Cardiac fibroblast (primary cell): ENCODE measurements around the gene CCT8.
A peak's percentile ranks its signal among the peaks of the same experiment; 100 is the strongest.

Experiments
- DNase-seq, 2 donors: peaks; one replicate each; pipeline versions ENCODE4 v3.0.0 to v3.0.0-alpha.2; 2010; ENCODE audit warnings: low read depth in 2 of 2
- H3K4me3 ChIP-seq, 2 donors: replicated peaks in 1 of 2; 1 replicate in 1 of 2; 2 replicates in 1 of 2; pipeline ENCODE4 v1.5.1; 2011; ENCODE audit warnings: low read depth in 2 of 2, low read length in 2 of 2, mild to moderate bottlenecking in 2 of 2, moderate library complexity in 1 of 2
- TF ChIP-seq, protein P1 (sequence below): IDR thresholded peaks from one replicate; pipeline ENCODE4 v1.5.1; 2011; ENCODE audit warnings: low read depth, mild to moderate bottlenecking, low read length, inconsistent platforms

Gene CCT8

DNA sequence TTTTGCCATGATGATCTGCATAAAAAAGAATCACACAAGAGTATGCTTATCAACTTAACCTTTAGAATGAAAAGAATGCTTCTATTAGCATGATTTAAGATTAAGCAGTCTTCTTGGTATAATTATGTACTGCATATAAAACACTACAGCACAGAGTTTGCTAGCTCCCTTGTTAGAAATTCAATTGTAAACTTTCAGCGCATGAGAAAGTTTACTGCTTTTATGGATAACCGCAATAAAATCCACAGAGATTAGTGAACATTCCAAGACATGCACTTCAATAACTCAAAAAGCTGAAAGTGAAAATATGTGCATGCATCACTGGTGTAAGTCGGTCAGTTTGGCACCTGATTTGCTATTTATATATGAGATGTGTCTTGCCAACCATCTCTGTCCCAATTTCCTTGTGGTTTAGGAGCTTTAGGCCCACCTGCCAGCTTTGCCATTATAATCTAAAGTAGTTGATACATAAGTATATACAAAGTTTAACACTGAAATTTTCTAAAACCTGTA is 16.9 kb downstream of the CCT8 start:
- TF ChIP-seq, protein P1, sequence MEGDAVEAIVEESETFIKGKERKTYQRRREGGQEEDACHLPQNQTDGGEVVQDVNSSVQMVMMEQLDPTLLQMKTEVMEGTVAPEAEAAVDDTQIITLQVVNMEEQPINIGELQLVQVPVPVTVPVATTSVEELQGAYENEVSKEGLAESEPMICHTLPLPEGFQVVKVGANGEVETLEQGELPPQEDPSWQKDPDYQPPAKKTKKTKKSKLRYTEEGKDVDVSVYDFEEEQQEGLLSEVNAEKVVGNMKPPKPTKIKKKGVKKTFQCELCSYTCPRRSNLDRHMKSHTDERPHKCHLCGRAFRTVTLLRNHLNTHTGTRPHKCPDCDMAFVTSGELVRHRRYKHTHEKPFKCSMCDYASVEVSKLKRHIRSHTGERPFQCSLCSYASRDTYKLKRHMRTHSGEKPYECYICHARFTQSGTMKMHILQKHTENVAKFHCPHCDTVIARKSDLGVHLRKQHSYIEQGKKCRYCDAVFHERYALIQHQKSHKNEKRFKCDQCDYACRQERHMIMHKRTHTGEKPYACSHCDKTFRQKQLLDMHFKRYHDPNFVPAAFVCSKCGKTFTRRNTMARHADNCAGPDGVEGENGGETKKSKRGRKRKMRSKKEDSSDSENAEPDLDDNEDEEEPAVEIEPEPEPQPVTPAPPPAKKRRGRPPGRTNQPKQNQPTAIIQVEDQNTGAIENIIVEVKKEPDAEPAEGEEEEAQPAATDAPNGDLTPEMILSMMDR: no peak
- no peak for DNase-seq
- no peak overlapping the region for H3K4me3 ChIP-seq

DNA sequence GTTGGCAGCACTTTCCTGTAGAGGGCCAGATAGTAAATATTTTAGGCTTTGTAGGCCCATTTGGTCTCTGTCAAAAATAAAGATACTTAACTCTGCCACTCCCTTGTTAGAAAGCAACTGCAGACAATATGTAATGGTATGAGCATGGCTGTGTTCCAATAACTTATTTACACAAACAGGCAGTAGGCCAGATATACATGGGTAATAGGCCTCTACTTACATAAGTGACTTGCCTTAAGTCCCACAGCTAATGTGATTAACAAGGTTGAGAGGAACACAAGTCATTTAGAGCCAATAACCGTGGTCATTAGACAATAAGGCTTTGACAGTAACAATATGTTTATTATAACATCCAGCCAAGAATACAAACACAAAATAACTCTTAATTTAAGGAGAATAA is 17.4 kb downstream of the CCT8 start:
- TF ChIP-seq, protein P1: no peak
- no peak overlapping the region for H3K4me3 ChIP-seq
- peak in 1 of 2 donors; percentile 21 for DNase-seq

DNA sequence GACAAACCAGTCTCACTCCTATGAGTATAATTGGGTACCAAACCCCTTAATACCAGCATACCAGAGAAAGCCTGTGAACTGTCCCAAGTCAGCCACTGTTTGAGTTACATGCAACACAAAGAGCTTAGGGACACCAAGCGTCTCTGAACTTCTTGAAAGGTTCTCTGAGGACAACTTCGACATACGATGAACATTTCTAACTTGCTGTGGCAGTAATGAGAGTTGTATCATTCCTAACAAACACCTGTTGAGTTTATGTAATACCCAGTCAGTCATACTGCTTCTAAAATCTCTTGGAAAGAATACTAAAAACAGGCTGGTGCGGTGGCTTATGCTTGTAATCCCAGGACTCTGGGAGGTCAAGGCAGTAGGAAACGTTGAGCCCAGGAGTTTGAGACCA is 18.4 kb downstream of the CCT8 start:
- H3K4me3 ChIP-seq: no peak overlapping the region
- DNase-seq: no peak
- TF ChIP-seq, protein P1: no peak

DNA sequence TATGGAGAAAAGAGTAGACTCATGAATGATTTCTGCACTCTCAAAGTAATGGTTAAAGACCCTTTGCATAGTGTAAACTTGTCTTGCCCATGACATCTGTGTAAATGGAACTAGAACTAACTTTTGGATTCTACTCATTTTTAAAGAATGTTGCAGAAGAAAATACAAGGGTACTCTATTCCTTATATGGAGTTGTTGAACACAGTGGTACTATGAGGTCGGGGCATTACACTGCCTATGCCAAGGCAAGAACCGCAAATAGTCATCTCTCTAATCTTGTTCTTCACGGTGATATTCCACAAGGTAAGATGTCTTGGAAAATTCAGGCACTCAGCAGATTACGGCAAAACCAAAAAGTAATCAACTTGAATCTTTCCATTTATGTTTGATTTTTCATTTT is 19.8 kb downstream of the CCT8 start:
- no peak overlapping the region for H3K4me3 ChIP-seq
- DNase-seq: no peak
- TF ChIP-seq, protein P1: no peak

DNA sequence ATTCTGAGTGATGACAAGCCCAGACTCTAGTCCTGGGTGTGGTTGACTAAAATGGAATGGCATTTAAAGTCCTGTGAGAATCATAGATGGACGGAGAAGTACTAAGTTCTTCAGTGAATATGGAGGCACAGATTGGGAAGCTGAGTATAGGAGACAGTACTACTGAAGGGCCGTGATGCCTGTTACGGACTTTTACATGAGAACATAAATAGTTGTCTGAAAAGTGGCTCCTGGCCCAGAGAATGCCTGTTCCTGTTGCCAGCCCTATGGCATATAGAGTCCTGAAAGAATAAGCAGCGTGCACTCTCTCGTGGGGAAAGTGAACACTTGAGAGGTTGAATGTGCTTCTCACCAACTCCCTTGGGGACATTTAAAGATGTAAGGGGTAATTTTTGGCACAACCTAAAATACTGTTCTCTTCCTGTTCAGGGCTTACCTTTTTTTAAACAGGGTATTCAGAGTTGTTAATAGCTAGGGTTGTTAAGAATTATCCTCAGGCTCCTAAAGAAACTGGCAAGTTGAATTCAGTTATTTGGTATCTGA is 20.4 kb downstream of the CCT8 start:
- TF ChIP-seq, protein P1: no peak
- no peak for DNase-seq
- H3K4me3 ChIP-seq: no peak overlapping the region

DNA sequence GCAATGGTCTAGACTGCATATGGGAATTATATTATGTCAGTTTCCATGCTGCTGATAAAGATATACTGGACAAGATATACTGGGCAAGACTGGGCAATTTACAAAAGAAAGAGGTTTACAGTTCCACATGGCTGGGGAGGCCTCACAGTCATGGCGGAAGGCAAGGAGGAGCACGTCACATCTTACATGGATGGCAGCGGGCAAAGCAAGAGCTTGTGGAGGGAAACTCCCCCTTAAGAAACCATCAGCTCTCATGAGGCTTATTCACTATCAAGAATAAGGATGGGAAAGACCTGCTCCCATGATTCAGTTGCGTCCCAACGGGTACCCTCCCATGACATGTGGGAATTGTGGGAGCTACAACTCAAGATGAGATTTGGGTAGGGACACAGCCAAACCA is 21.2 kb downstream of the CCT8 start:
- DNase-seq: no peak
- TF ChIP-seq, protein P1: no peak
- no peak overlapping the region for H3K4me3 ChIP-seq

DNA sequence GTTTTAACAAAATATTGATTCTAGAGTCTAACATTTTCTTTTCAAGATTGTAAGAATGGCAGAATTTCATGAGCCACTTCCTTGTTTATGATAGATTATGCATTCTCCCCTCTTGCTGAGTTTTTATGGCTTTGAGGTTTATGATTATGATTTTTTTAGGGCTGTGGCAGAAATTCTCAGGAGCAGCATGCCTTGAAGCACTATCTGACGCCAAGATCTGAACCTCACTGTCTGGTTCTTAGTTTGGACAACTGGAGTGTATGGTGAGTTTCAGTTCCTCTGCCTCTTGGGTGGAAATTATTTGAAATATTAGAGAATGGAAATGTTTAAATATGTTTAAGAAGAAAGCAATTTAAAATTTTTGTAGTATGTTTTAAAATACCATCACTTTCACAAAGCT is 38.8 kb downstream of the CCT8 start:
- no peak for DNase-seq
- TF ChIP-seq, protein P1: no peak
- no peak overlapping the region for H3K4me3 ChIP-seq
